Upper lobe of right lung (tissue), 1 donor: ENCODE results near the gene WDR86. TPM values are rescaled to one million over a fixed set of nuclear protein-coding genes. Genes with fewer than 3 reads are reported as not detected.
A peak's percentile ranks its signal among the peaks of the same experiment; 100 is the strongest.

Experiments used
- ATAC-seq: fragments of 200-7000 bp; cut with Tn5 transposase; one replicate; pipeline ENCODE4 v1.9.1; 2020; ENCODE audit warnings: mild to moderate bottlenecking, moderate library complexity
- DNase-seq: peaks from one replicate; pipeline ENCODE4 v3.0.0-alpha.2; 2020
- H3K27ac ChIP-seq: fragments of 200-600 bp; one replicate; pipeline ENCODE4 v1.8.0; 2022
- H3K27me3 ChIP-seq: fragments of 200-600 bp; one replicate; pipeline ENCODE4 v1.8.0; 2022; ENCODE audit warnings: mild to moderate bottlenecking
- H3K36me3 ChIP-seq: fragments of 200-600 bp; one replicate; pipeline ENCODE4 v1.8.0; 2022
- H3K4me1 ChIP-seq: fragments of 200-600 bp; one replicate; pipeline ENCODE4 v1.8.0; 2022
- H3K4me3 ChIP-seq: fragments of 200-600 bp; one replicate; pipeline ENCODE4 v1.8.0; 2022; ENCODE audit warnings: mild to moderate bottlenecking
- H3K9me3 ChIP-seq: fragments of 200-600 bp; one replicate; pipeline ENCODE4 v1.8.0; 2022
- CTCF ChIP-seq: fragments of 200-600 bp; IDR thresholded peaks from one replicate; pipeline ENCODE4 v1.8.0; 2022; ENCODE audit warnings: antibody characterized with exemption
- intact Hi-C: fragments of 100-400 bp; cut with DNase I; formaldehyde crosslinking; loops from one replicate; pipeline ENCODE4 v1.11.0; 2022
- total RNA-seq: library from RNA; stranded (reverse); fragmentation: NEBNext Ultra II Directional; extraction: Animal tissue kit (Norgen Biotek cat#: 25700); gene quantifications from one replicate; pipeline ENCODE4 v1.2.1, GENCODE V29; 2021
- donor health status: DM: no; HTN: yes; CAD: no; lungs with severe emphysema.

WDR86 gene
- total RNA-seq, 1 donor from 2014 or later, result 1.3 TPM

GRCh38 chr7:151389096-151389767, 20.6 kb downstream of the WDR86 start:
- intact Hi-C loops, result no loop called here
- no peaks in the 10 kb centered on the region for H3K27me3 ChIP-seq
- no peaks in the 10 kb centered on the region for H3K9me3 ChIP-seq
- H3K4me1 ChIP-seq, result no peaks in the 10 kb centered on the region
- H3K4me3 ChIP-seq, result no peak overlapping the region
- no peak for TF ChIP-seq CTCF
- no peak for DNase-seq
- H3K27ac ChIP-seq, result no peak overlapping the region
- ATAC-seq, result no peak
- no peaks in the 10 kb centered on the region for H3K36me3 ChIP-seq

GRCh38 chr7:151388430-151388829, 21.4 kb downstream of the WDR86 start:
- peaks cover 4% of the 10 kb centered on the region for H3K27me3 ChIP-seq
- H3K4me1 ChIP-seq, result no peaks in the 10 kb centered on the region
- H3K27ac ChIP-seq, result no peak overlapping the region
- TF ChIP-seq CTCF, result no peak
- intact Hi-C loops, result no loop called here
- DNase-seq, result no peak
- H3K36me3 ChIP-seq, result no peaks in the 10 kb centered on the region
- no peaks in the 10 kb centered on the region for H3K9me3 ChIP-seq
- H3K4me3 ChIP-seq, result no peak overlapping the region
- no peak for ATAC-seq

GRCh38 chr7:151388007-151388297, 21.9 kb downstream of the WDR86 start:
- Histone ChIP-seq H3K27ac (no peak overlapping the region), H3K4me3 (no peak overlapping the region), H3K9me3 (no peaks in the 10 kb centered on the region), H3K27me3 (peaks cover 8% of the 10 kb centered on the region), H3K4me1 (no peaks in the 10 kb centered on the region), H3K36me3 (no peaks in the 10 kb centered on the region)
- no peak for ATAC-seq
- TF ChIP-seq CTCF, result no peak
- peak; percentile 57 for DNase-seq
- intact Hi-C loops, result no loop called here

GRCh38 chr7:151387161-151388006, 22.5 kb downstream of the WDR86 start:
- H3K27me3 ChIP-seq, result peaks cover 13% of the 10 kb centered on the region
- no peaks in the 10 kb centered on the region for H3K4me1 ChIP-seq
- H3K9me3 ChIP-seq, result no peaks in the 10 kb centered on the region
- H3K27ac ChIP-seq, result no peak overlapping the region
- no peak for TF ChIP-seq CTCF
- ATAC-seq (no peak), DNase-seq (peak; percentile 60)
- H3K4me3 ChIP-seq, result no peak overlapping the region
- H3K36me3 ChIP-seq, result no peaks in the 10 kb centered on the region
- intact Hi-C loops, result no loop called here

- peaks cover 5% of the 10 kb centered on the region for H3K4me1 ChIP-seq
- peaks cover 21% of the 10 kb centered on the region for H3K27me3 ChIP-seq
- no peaks in the 10 kb centered on the region for H3K36me3 ChIP-seq
- H3K27ac ChIP-seq, result no peak overlapping the region
- H3K9me3 ChIP-seq, result no peaks in the 10 kb centered on the region
- intact Hi-C loops, result no loop called here
- no peak for TF ChIP-seq CTCF
- no peak for DNase-seq
- peak; percentile 7 for ATAC-seq
- H3K4me3 ChIP-seq, result no peak overlapping the region
Measured at GRCh38 chr7:151386301-151387160, 23.3 kb downstream of the WDR86 start.
